ENCODE data around the gene KAZN.

- TF ChIP-seq EZH2 (IDR thresholded peaks at IDR 0.05; ENCODE audit: low read length, missing control alignments) (no peak), CTCF (conservative IDR thresholded peaks at IDR 0.05 in 1 of 2, IDR thresholded peaks at IDR 0.05 in 1 of 2; ENCODE audit: low read depth in 1 of 2, low read length in 2 of 2) (no peak)
Measured at GRCh38 chr1:14855268-14855667, 256.8 kb downstream of the KAZN start.

Measured in fibroblast of lung (primary cell).